GM20431 (cell line): Measurements from ENCODE around the gene CPOX.

Source experiments
- in situ Hi-C: fragments of 300-500 bp; cut with MseI, MboI; formaldehyde crosslinking; loops from one replicate; pipeline ENCODE4 v1.15.0; 2020; ENCODE audit warnings: low sequenced_read_pairs; ENCODE audit not compliant: unreplicated experiment

Gene CPOX

GRCh38 chr3:98598492-98598891 is 5.1 kb upstream of the CPOX start:
- in situ Hi-C loops, result loop anchor here (25.0 kb wide), 1 partner anchor 261 kb away; no protein-coding TSS in a partner anchor

- in situ Hi-C loops, result loop anchor here (25.0 kb wide), 1 partner anchor 260 kb away; no protein-coding TSS in a partner anchor
Measured at GRCh38 chr3:98596541-98597500, 3.4 kb upstream of the CPOX start.

- in situ Hi-C loops, result loop anchor here (25.0 kb wide), 1 partner anchor 259 kb away; no protein-coding TSS in a partner anchor
Measured at GRCh38 chr3:98596087-98596486, 2.7 kb upstream of the CPOX start.

- in situ Hi-C loops, result loop anchor here (25.0 kb wide), 1 partner anchor 257 kb away; no protein-coding TSS in a partner anchor
Measured at GRCh38 chr3:98594628-98595324, 1.4 kb upstream of the CPOX start.

- in situ Hi-C loops, result loop anchor here (25.0 kb wide), 1 partner anchor 255 kb away; no protein-coding TSS in a partner anchor
Measured at GRCh38 chr3:98592345-98592935, 971 bp downstream of the CPOX start.

GRCh38 chr3:98589331-98590036 is 3.9 kb downstream of the CPOX start:
- in situ Hi-C loops, result loop anchor here (25.0 kb wide), 1 partner anchor 252 kb away; no protein-coding TSS in a partner anchor

- in situ Hi-C loops, result loop anchor here (25.0 kb wide), 1 partner anchor 251 kb away; no protein-coding TSS in a partner anchor
Measured at GRCh38 chr3:98588065-98588464, 5.3 kb downstream of the CPOX start.

GRCh38 chr3:98587654-98588053 is 5.8 kb downstream of the CPOX start:
- in situ Hi-C loops, result loop anchor here (25.0 kb wide), 1 partner anchor 250 kb away; no protein-coding TSS in a partner anchor

- in situ Hi-C loops, result loop anchor here (25.0 kb wide), 1 partner anchor 247 kb away; no protein-coding TSS in a partner anchor
Measured at GRCh38 chr3:98584547-98584946, 8.9 kb downstream of the CPOX start.

- in situ Hi-C loops, result loop anchor here (25.0 kb wide), 1 partner anchor 246 kb away; no protein-coding TSS in a partner anchor
Measured at GRCh38 chr3:98583766-98584165, 9.6 kb downstream of the CPOX start.

GRCh38 chr3:98582042-98582441 is 11.4 kb downstream of the CPOX start:
- in situ Hi-C loops, result loop anchor here (25.0 kb wide), 1 partner anchor 245 kb away; no protein-coding TSS in a partner anchor

GRCh38 chr3:98581474-98581873 is 11.9 kb downstream of the CPOX start:
- in situ Hi-C loops, result loop anchor here (25.0 kb wide), 1 partner anchor 244 kb away; no protein-coding TSS in a partner anchor

GRCh38 chr3:98580401-98581386 is 12.7 kb downstream of the CPOX start:
- in situ Hi-C loops, result loop anchor here (25.0 kb wide), 1 partner anchor 243 kb away; no protein-coding TSS in a partner anchor

- in situ Hi-C loops, result loop anchor here (25.0 kb wide), 1 partner anchor 240 kb away; no protein-coding TSS in a partner anchor
Measured at GRCh38 chr3:98577178-98577895, 16.1 kb downstream of the CPOX start.

- in situ Hi-C loops, result no loop called here
Measured at GRCh38 chr3:98574132-98574531, 19.3 kb downstream of the CPOX start.

GRCh38 chr3:98573181-98573728 is 20.2 kb downstream of the CPOX start:
- in situ Hi-C loops, result no loop called here

GRCh38 chr3:98568402-98568801 is 25.0 kb downstream of the CPOX start:
- in situ Hi-C loops, result no loop called here
